ENCODE results near the gene ZBTB38.

Gene ZBTB38

DNA sequence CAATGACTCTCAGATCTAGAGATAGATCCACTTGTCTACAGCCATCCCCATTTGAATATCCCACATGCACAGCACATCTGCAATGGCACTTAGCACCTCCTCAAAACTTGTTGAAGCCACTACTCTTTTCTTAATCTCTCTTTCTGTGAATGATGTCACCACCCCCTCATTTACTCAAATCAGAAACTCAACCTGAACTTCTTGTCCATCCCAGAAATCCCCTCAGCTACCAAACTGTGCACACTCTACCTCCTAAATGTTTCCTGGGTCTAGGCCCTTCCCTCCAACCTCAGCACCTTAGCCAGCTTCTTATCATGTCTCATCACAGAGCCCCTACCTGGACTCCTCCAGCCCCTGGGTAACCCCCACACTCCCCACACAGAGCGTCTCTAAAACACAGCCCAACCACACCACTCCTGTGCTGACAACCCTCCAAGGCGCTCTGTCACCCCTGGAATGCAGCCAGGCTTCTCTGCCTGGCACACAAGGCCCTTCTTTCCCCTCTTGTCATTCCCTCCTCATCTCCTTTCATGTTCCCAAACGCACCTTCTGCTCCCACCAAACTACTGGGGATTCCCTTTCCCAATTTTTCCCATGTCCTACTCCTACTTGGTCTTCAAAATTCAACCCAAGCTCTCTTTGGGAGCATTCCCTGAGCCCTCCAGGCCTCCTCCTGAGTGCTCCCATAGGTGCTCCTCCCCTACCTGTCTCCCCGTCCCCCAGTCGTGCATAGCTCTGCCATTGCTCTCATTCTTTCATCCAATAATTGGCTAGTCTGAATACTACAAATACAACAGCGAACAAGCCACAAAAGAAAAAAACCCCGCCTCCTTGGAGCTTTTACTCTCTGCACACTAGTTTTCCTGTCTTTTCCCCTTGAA is 39.8 kb upstream of the ZBTB38 start:
- DNase-seq (ENCODE audit: low spot score), result peak; percentile 67
- no peak for TF ChIP-seq CTCF (IDR thresholded peaks at IDR 0.05; ENCODE audit: extremely low read depth, missing control alignments)

DNA sequence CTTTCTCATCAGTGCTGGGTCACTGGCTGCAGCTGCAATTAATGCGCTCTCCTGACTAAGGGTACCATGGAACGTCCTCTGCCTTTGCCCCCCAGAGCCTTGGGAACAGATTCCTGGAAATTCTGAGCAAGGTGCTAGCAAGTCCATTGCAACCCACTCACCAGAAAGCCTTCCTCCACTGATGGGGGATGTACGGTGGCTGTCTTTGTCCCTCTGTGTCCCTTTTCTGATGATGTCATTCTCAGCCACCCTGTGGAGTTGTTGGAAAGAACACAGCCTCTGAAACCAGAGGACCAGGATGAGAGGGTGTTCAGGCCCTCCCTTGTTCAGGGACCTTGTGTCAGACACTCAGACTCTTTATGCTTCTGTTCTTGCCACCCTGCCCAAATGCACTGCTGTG is 38.1 kb upstream of the ZBTB38 start:
- DNase-seq (ENCODE audit: low spot score), result no peak
- TF ChIP-seq CTCF (IDR thresholded peaks at IDR 0.05; ENCODE audit: extremely low read depth, missing control alignments), result no peak

GRCh38 chr3:141330718-141331376 is 37.5 kb upstream of the ZBTB38 start:
- DNase-seq (ENCODE audit: low spot score), result no peak
- no peak for TF ChIP-seq CTCF (IDR thresholded peaks at IDR 0.05; ENCODE audit: extremely low read depth, missing control alignments)

DNA sequence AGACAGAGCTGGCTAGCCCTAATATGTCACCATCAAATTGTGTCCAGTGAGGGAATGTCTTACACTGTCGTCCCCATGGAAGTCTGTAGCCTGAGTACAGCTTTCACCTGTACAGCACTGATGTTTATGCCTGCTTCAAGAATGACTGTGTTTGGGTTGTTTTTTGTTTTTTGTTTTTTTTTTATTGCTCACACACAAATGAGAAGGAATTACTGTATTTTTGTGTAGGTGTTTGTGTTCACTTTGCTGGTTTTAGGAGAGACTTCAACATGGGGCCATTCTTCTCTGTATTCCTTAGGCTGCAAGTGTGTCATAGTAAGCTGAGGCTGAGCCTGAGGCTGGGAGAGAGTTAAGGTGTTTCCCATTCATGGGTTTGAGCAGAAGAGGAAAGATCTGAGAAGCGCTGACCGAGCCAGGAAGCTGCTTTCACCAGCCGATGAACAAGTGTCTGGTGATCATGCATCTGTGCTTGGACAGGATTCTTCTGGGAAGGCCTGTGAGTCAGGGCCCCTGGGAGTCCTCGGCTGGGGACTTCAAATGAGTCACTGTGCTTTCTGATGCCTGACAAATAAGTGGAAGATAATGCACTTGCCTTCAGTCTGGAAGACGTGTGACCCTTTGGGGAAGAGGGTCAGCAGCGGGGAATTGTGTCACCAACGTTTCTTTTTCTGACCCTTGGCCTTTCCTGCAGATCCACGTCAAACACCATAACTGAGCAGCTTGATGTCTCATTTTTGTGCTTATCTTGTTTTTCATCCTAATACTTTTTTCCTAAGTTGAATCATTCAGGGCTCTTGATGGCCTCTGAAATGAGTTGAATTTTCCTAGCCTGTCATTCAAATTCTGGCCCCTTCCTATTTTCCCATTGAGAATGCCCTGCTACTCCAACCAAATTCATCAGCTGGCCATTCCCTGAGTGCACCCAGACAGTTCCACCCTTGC is 36.7 kb upstream of the ZBTB38 start:
- DNase-seq (ENCODE audit: low spot score), result no peak
- TF ChIP-seq CTCF (IDR thresholded peaks at IDR 0.05; ENCODE audit: extremely low read depth, missing control alignments), result no peak

DNA sequence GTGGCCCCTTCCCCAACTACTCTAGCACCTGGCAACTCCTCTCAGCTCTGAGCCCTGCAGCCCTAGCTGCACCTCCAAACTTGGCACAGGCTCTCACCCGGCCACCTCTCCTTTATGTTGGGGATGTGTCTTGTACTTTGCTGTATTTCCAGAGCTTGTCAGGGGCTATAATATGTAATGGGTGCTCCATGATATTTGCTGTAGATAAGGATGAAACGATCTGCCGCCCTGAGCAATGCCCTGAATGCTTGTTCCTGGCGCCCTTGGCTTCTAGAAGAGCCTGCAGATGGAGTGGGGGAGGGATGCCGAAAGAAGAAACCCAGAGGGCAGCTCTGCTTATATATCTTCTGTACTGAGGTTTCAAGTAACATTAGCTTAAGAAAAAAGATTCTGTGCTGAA is 35.9 kb upstream of the ZBTB38 start:
- TF ChIP-seq CTCF (IDR thresholded peaks at IDR 0.05; ENCODE audit: extremely low read depth, missing control alignments), result no peak
- DNase-seq (ENCODE audit: low spot score), result no peak

- TF ChIP-seq CTCF (IDR thresholded peaks at IDR 0.05; ENCODE audit: extremely low read depth, missing control alignments), result no peak
- no peak for DNase-seq (ENCODE audit: low spot score)
These were observed 34.3 kb upstream of the ZBTB38 start for GRCh38 chr3:141333836-141334626.

All from GM20000 (cell line).